AG04449 (cell line): ENCODE results near the gene EPSTI1.

Experiments used
- CTCF ChIA-PET: fragments of 350-600 bp; formaldehyde crosslinking; extraction: SDS; loops from one replicate; lab custom pipeline; 2021; ENCODE audit warnings: antibody characterized with exemption; lab: Yijun Ruan, JAX
- POLR2A ChIA-PET: fragments of 400-600, 350-600 bp; formaldehyde crosslinking; extraction: SDS; loops from one replicate; lab custom pipeline; 2020; ENCODE audit warnings: antibody characterized with exemption, inconsistent platforms; lab: Yijun Ruan, JAX
- DNase-seq: peaks from one replicate; pipeline ENCODE4 v3.0.0-alpha.2; 2010; ENCODE audit warnings: low read depth, low spot score
- H3K4me3 ChIP-seq: 2 replicates; pipeline ENCODE4 v1.5.1; 2011; ENCODE audit warnings: low read depth, mild to moderate bottlenecking, control low read depth, low read length
- CTCF ChIP-seq: IDR thresholded peaks from one replicate; pipeline ENCODE4 v1.5.1; 2011; ENCODE audit warnings: mild to moderate bottlenecking, moderate library complexity, low read length, control low read depth, inconsistent platforms; ENCODE audit not compliant: insufficient read depth; ENCODE audit errors: missing control alignments

The EPSTI1 gene

GRCh38 chr13:42970824-42971690, 21.0 kb downstream of the EPSTI1 start:
- no peak for DNase-seq
- H3K4me3 ChIP-seq, result no peak overlapping the region
- TF ChIP-seq CTCF, result peak; percentile 45
- ChIA-PET POLR2A (no interaction called here), CTCF (interaction anchor here (0.8 to 3.4 kb wide), 15 partner anchors 11 to 833 kb away, joined by 3 to 25 read pairs (median 4); partner anchors contain the start of gene EPSTI1)

- POLR2A ChIA-PET, result interaction anchor here (0.7 kb wide), 1 partner anchor 11 kb away, joined by 3 read pairs; no protein-coding TSS in a partner anchor
- CTCF ChIA-PET, result interaction anchor here (0.6 to 3.6 kb wide), 65 partner anchors 10 to 926 kb away, joined by 3 to 65 read pairs (median 4); partner anchors contain the start of genes DNAJC15 and EPSTI1
- no peak overlapping the region for H3K4me3 ChIP-seq
- no peak for DNase-seq
- peak; percentile 78 for TF ChIP-seq CTCF
Measured at GRCh38 chr13:42969565-42970172, 22.4 kb downstream of the EPSTI1 start.

- TF ChIP-seq CTCF, result no peak
- ChIA-PET CTCF (interaction anchor here (0.6 to 3.6 kb wide), 43 partner anchors 9 to 912 kb away, joined by 3 to 65 read pairs (median 5); partner anchors contain the start of genes DNAJC15 and EPSTI1), POLR2A (interaction anchor here (0.5 kb wide), 2 partner anchors 808 to 819 kb away, joined by 3 read pairs; no protein-coding TSS in a partner anchor)
- H3K4me3 ChIP-seq, result no peak overlapping the region
- DNase-seq, result no peak
Measured at GRCh38 chr13:42968906-42969305, 23.1 kb downstream of the EPSTI1 start.

GRCh38 chr13:42967660-42968059, 24.4 kb downstream of the EPSTI1 start:
- no peak for DNase-seq
- ChIA-PET CTCF (interaction anchor here (1.1 to 3.6 kb wide), 11 partner anchors 11 to 904 kb away, joined by 3 to 65 read pairs (median 5); partner anchors contain the start of gene EPSTI1), POLR2A (interaction anchor here (0.7 kb wide), 1 partner anchor 73 kb away, joined by 3 read pairs; no protein-coding TSS in a partner anchor)
- TF ChIP-seq CTCF, result no peak
- no peak overlapping the region for H3K4me3 ChIP-seq

- no peak for DNase-seq
- TF ChIP-seq CTCF, result no peak
- ChIA-PET CTCF (no interaction called here), POLR2A (no interaction called here)
- no peak overlapping the region for H3K4me3 ChIP-seq
Measured at GRCh38 chr13:42965281-42965680, 26.8 kb downstream of the EPSTI1 start.
